ENCODE measurements around the gene DNAH2. TPM values are rescaled to one million over a fixed set of nuclear protein-coding genes. Genes with fewer than 3 reads are reported as not detected.

The DNAH2 gene
- total RNA-seq, 1 experiment from 2014 or later, result 0.15 TPM

- Mint-ChIP-seq H3K9me3 (peaks cover 3% of the 10 kb centered on the region in 2 experiments), H3K27ac (no peak overlapping the region), H3K36me3 (ENCODE audit: insufficient read depth in 1 of 3, low read depth in 3 of 3) (peaks cover 37 to 67% (median 64%) of the 10 kb centered on the region in 3 experiments), H3K4me3 (no peak overlapping the region), H3K4me1 (peaks cover 1 to 9% of the 10 kb centered on the region in 2 experiments; a peak in 2 of 4 replicates), H3K27me3 (ENCODE audit: low read depth) (no peaks in the 10 kb centered on the region)
- no peak overlapping the region for H2BK12ac ChIP-seq (ENCODE audit: insufficient read length, low read depth, low read length)
- no CpG with 5 or more reads among the region's 7 CpGs for WGBS (ENCODE audit: extremely low coverage, insufficient read length, low lambda C conversion rate)
- H3K23me2 ChIP-seq (ENCODE audit: insufficient read length, low read depth, low read length, poor library complexity, severe bottlenecking), result no peaks in the 10 kb centered on the region
- no peak overlapping the region for H2BK5ac ChIP-seq (ENCODE audit: insufficient read length, low read length)
- H3K9me3 ChIP-seq (ENCODE audit: control insufficient read depth, low read depth, low read length), result peaks cover 3% of the 10 kb centered on the region
- H3K27me3 ChIP-seq (ENCODE audit: insufficient read depth, low read length), result no peaks in the 10 kb centered on the region
- no peak overlapping the region for H3K18ac ChIP-seq (ENCODE audit: insufficient read length, low read depth, low read length)
- H2BK20ac ChIP-seq (ENCODE audit: low read depth, low read length, poor library complexity, severe bottlenecking), result no peak overlapping the region
- H2AFZ ChIP-seq (ENCODE audit: low read length), result no peak overlapping the region
- no peak overlapping the region for H2AK5ac ChIP-seq (ENCODE audit: insufficient read length, low read length)
- H3K79me2 ChIP-seq (ENCODE audit: insufficient read depth, low read length), result no peaks in the 10 kb centered on the region
- H3K4ac ChIP-seq (ENCODE audit: low read depth, low read length), result no peak overlapping the region
- no peak overlapping the region for H2BK120ac ChIP-seq (ENCODE audit: low read depth, low read length, poor library complexity, severe bottlenecking)
- no peak overlapping the region for H3K27ac ChIP-seq (ENCODE audit: insufficient read length, low read depth, low read length)
- no peak overlapping the region for H3T11ph ChIP-seq (ENCODE audit: low read length)
- no peak overlapping the region for H3K9ac ChIP-seq (ENCODE audit: extremely low read depth, insufficient read length, low read length)
- H4K8ac ChIP-seq (replicated peaks; ENCODE audit: insufficient read length, low read depth, low read length), result no peak overlapping the region
- H4K91ac ChIP-seq (ENCODE audit: insufficient read length, low read depth, low read length), result no peak overlapping the region
- no peaks in the 10 kb centered on the region for H3K79me1 ChIP-seq (ENCODE audit: insufficient read depth, low read depth, low read length, poor library complexity, severe bottlenecking)
- no peak overlapping the region for H2BK15ac ChIP-seq (ENCODE audit: low read depth, low read length)
- no peak overlapping the region for H3K23ac ChIP-seq (ENCODE audit: insufficient read length, low read depth, low read length)
- no peak for TF ChIP-seq CTCF (conservative IDR thresholded peaks at IDR 0.05)
- DNase-seq, result no peak
- H3K56ac ChIP-seq (ENCODE audit: insufficient read length, low read depth, low read length), result no peak overlapping the region
- no peaks in the 10 kb centered on the region for H4K20me1 ChIP-seq (ENCODE audit: control insufficient read depth, insufficient read depth, insufficient read length)
- no peaks in the 10 kb centered on the region for H3K4me1 ChIP-seq (ENCODE audit: insufficient read depth, low read length)
- H3K4me2 ChIP-seq (ENCODE audit: insufficient read depth, insufficient read length, low read length), result no peak overlapping the region
- no peak overlapping the region for H4K5ac ChIP-seq (ENCODE audit: insufficient read length, low read depth, low read length)
- no peak overlapping the region for H3K14ac ChIP-seq (ENCODE audit: insufficient read depth, low read length)
These were observed 49.1 kb upstream of the DNAH2 start for GRCh38 chr17:7668482-7668881.
